ENCODE data around the gene PAQR7.

The PAQR7 gene

GRCh38 chr1:25875154-25875855 is at the start of gene PAQR7:
Gene PAQR7, minus strand, starts transcription at chr1:25875708. Its CDS starts 11,869 bp downstream, at chr1:25863839.
- in situ Hi-C loops (cut with HindIII; ENCODE audit: low sequenced_read_pairs), result no loop called here

- in situ Hi-C loops (cut with HindIII; ENCODE audit: low sequenced_read_pairs), result no loop called here
Measured at GRCh38 chr1:25924454-25924853, 48.9 kb upstream of the PAQR7 start.

GRCh38 chr1:25922971-25923552 is 47.6 kb upstream of the PAQR7 start:
- in situ Hi-C loops (cut with HindIII; ENCODE audit: low sequenced_read_pairs), result no loop called here

GRCh38 chr1:25922056-25922970 is 46.8 kb upstream of the PAQR7 start:
- in situ Hi-C loops (cut with HindIII; ENCODE audit: low sequenced_read_pairs), result no loop called here

- in situ Hi-C loops (cut with HindIII; ENCODE audit: low sequenced_read_pairs), result no loop called here
Measured at GRCh38 chr1:25918615-25919014, 43.1 kb upstream of the PAQR7 start.

- in situ Hi-C loops (cut with HindIII; ENCODE audit: low sequenced_read_pairs), result no loop called here
Measured at GRCh38 chr1:25917996-25918395, 42.5 kb upstream of the PAQR7 start.

- in situ Hi-C loops (cut with HindIII; ENCODE audit: low sequenced_read_pairs), result no loop called here
Measured at GRCh38 chr1:25916460-25916859, 41.0 kb upstream of the PAQR7 start.

DNA sequence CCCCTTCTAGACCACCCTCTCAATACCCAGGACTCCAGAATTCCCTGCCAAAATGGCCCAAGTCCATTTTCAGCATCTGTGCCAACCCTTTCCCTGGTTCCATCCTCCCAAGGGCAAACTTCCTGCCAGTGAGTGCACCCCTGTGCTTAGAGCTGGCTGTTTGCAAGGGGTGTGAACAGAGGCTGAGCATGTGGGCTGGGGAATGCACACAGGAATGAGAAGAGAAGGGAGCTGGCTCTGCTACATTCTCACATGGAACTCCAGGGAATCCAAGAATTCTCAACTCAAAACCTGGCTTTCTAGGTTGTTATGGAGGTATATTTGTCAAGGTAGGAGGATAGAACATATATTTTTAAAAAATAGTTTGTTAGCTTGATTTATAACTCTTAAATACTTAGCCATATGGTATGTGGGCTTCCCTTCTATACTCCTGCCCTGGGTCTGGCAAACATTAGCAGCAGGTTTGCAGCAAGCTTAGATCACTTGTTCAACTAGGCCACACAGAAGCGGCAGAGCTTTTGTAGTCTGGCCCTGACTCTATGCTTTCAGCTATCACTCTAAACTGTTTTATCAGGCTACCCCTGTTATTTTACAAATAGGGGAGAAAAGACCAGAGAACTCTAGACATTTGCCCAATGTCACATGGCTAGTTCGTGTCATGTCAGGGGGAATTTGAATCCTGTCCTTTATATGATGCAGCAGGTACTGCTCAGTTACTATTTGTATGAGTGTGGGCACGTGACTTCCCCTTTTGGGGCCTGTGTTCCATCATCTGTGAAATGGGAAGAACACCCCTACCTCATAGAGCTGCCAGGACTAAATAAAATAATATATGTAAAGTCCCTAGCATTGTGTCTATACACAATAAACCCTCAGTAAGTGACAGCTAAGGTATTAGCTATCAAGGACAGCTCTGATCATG is 38.8 kb upstream of the PAQR7 start:
- in situ Hi-C loops (cut with HindIII; ENCODE audit: low sequenced_read_pairs), result no loop called here

DNA sequence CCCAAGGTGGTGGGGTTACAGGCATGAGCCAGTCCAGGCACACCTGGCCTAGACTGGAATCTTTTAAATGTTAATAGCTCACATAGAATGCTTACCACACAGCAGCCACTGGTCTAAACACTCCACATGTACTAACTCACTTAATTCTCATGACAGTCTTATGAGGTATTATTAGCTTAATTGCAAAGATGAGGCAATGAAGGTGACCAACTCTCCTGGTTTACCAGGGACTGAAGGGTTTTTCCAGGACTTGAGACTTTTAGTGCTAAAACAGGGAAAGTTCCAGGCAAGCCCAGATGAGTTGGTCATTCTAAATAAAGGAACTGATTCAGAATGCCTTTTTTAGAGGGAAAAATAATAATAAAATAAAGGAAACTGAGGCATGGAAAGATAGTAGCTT is 37.7 kb upstream of the PAQR7 start:
- in situ Hi-C loops (cut with HindIII; ENCODE audit: low sequenced_read_pairs), result no loop called here

GRCh38 chr1:25912076-25912831 is 36.7 kb upstream of the PAQR7 start:
- in situ Hi-C loops (cut with HindIII; ENCODE audit: low sequenced_read_pairs), result no loop called here

DNA sequence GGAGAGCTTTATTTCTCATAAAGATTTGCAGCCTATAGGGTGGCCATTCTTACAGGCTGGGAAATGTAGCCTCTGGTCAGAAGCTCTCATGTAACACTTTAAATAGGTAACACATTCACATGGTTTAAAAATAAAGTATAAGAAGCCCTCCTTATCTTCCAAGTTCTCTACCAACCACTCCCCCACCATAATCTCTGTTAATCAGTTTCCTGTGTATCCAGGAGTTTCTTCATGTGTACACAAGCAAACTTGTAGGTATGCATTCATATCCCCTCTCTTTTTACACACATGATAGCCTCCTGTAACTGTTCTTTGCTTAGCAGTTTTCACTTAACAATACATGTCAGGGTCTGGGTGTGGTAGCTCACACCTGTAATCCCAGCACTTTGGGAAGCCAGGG is 35.7 kb upstream of the PAQR7 start:
- in situ Hi-C loops (cut with HindIII; ENCODE audit: low sequenced_read_pairs), result no loop called here

- in situ Hi-C loops (cut with HindIII; ENCODE audit: low sequenced_read_pairs), result no loop called here
Measured at GRCh38 chr1:25909040-25909439, 33.5 kb upstream of the PAQR7 start.

DNA sequence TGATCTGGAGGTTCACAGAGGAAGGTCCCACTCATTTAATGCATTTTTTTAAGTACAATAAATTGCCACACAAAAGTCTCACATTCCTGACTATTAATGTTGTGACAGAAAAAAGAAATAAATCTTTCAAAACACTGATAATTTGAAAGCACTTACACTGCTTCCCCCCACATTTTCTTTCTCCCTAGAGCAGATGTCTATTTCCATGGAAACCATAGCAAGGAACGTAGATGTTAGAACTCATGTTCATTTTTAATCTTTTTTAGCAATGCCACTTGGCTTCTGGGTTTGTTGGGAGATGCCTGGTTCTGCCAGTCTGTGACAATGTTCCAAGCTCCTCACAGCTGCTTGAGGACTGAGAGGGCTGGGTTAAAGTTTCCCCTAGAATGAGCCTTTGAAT is 32.7 kb upstream of the PAQR7 start:
- in situ Hi-C loops (cut with HindIII; ENCODE audit: low sequenced_read_pairs), result no loop called here

GRCh38 chr1:25907601-25908000 is 32.1 kb upstream of the PAQR7 start:
- in situ Hi-C loops (cut with HindIII; ENCODE audit: low sequenced_read_pairs), result no loop called here

- in situ Hi-C loops (cut with HindIII; ENCODE audit: low sequenced_read_pairs), result no loop called here
Measured at GRCh38 chr1:25906644-25907300, 31.3 kb upstream of the PAQR7 start.

DNA sequence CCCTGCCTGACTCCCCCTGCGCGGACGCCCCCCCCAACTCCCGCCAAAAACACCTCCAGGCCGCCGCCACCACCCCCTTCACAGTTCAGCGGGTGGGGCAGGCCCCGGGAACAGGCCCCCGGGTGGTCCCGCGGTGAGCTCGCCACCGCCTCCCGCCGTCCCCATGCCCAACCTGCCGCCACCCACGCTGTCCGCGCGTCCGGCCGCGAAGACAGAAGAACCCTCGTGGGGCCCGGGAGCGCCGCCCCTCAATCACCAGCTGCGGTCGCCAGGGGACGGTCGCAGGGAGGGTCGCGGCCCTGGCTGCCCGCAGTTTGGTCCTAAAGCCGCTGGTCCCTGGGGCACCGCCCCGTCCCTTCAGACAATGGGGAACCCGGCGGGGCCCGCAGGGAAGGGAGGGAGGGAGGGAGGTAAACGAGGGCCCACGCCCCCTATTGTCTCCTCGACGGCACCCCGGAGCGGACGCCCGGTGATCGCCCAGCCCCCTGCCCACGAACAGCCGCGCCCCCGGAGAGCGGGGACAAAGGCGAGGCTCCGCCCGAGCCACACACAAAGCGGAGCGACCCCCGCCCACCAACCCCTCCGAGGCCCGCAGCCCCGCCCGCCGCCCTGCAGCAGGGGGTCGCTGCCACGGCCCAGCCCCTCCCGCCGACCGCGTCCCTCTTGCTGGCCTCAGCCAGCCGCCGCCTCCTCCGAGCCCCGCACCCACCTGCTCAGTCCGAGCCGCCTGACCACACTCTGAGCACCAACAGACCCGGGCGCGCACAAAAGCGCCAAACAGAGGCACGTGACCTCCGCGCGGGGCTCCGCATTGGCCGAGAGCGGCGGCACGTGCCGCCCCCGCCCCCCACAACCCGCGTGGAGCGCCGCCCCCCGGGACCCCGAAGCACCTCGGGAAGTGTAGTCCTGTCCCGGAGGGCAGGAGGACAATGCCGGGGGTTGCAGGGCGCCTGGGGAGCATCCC is 30.5 kb upstream of the PAQR7 start, which contains the start of gene STMN1:
Gene STMN1, minus strand, starts transcription at position 740 of the 964 bp plus-strand sequence. CDS start 1,743 bp downstream, outside the sequence.
- in situ Hi-C loops (cut with HindIII; ENCODE audit: low sequenced_read_pairs), result no loop called here

- in situ Hi-C loops (cut with HindIII; ENCODE audit: low sequenced_read_pairs), result no loop called here
Measured at GRCh38 chr1:25904943-25905679, 29.6 kb upstream of the PAQR7 start.

All from DLD1 (cell line).